GM13977 (cell line): ENCODE data around the gene FKBP5.
"Not testable (repeated sequence)": the region's sequence is repeated elsewhere in the genome, so short reads cannot be mapped to it uniquely, and the experiment has no call there.

Experiments
- DNase-seq: peaks from one replicate; pipeline ENCODE4 v3.0.0; 2012; ENCODE audit warnings: low spot score
- in situ Hi-C: fragments of 300-500 bp; cut with MboI; formaldehyde crosslinking; loops from one replicate; pipeline ENCODE4 v1.12.0; 2022; ENCODE audit warnings: low sequenced_read_pairs, low pct_unique_long_range_greater_than_20kb, mixed read lengths, inconsistent platforms; ENCODE audit not compliant: unreplicated experiment
- TF ChIP-seq, protein P1 (sequence below): IDR thresholded peaks from 2 replicates; pipeline ENCODE4 v1.5.1; 2012; ENCODE audit warnings: mild to moderate bottlenecking, control low read depth; ENCODE audit not compliant: insufficient read depth; ENCODE audit errors: extremely low read depth, missing control alignments

The FKBP5 gene

DNA sequence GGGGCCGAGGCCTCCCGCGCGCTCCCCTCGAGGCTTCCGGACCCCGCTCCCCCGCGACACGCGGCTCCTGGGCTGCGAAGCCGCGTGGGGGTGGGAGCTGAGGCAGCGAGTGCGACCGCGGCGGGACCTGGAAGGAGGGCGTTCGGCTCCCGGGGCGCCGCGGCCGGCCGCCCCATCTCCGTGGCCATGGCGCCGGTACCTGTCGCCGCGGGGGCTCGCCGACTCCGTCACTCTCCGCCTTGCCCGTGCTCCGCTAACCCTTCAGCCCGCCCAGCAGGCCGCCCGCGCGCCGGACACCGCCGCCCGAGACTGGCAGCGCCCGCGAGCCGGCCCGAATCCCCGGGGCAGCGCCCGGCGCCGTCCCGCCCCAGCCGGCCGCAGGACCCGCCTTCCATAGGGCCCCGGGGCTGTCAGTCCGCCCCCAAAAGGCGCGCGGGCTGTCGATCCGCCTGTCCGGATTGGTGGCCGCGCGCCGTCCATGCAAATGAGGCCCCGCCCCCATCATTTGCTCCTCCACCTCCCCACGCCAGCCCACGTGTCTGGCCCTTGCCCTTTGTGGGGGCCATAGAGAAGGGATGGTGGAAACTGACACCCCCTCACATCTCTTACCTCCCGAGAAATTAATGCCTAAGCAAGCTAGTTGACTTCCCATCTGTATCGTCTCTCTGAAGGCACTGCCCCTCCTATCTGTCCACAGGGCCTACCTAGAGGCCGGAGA is at the start of gene FKBP5:
TSS of gene FKBP5 (minus strand) at position 311 of the 718 bp plus-strand sequence. CDS start 46,091 bp downstream, outside the sequence.
- TF ChIP-seq, protein P1, sequence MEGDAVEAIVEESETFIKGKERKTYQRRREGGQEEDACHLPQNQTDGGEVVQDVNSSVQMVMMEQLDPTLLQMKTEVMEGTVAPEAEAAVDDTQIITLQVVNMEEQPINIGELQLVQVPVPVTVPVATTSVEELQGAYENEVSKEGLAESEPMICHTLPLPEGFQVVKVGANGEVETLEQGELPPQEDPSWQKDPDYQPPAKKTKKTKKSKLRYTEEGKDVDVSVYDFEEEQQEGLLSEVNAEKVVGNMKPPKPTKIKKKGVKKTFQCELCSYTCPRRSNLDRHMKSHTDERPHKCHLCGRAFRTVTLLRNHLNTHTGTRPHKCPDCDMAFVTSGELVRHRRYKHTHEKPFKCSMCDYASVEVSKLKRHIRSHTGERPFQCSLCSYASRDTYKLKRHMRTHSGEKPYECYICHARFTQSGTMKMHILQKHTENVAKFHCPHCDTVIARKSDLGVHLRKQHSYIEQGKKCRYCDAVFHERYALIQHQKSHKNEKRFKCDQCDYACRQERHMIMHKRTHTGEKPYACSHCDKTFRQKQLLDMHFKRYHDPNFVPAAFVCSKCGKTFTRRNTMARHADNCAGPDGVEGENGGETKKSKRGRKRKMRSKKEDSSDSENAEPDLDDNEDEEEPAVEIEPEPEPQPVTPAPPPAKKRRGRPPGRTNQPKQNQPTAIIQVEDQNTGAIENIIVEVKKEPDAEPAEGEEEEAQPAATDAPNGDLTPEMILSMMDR, result no peak
- in situ Hi-C loops, result no loop called here
- peak; percentile 95 for DNase-seq

- peak; percentile 79 for DNase-seq
- TF ChIP-seq, protein P1, result peak; percentile 74
- in situ Hi-C loops, result loop anchor here (5.0 kb wide), 1 partner anchor 155 kb away; no protein-coding TSS in a partner anchor
These were observed 48.9 kb upstream of the FKBP5 start for GRCh38 chr6:35737413-35738211.

DNA sequence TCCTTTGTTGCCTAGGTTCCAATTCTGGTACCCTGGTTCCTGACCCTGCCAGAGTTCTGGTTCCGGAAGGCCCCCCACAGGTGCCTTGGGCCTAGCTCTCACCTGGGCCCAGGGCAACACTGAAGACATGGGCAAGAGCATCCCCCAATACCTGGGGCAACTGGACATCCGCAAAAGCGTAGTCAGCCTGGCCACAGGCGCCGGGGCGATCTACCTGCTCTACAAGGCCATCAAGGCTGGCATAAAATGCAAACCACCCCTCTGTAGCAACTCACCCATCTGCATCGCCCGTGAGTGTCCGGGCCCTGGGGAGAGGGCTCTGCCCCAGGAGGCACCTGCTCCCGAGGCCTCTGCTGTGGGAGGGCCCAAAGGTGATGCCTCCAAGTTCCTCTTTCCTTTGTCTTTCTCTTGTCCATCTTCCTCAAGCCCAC is 48.3 kb upstream of the FKBP5 start, which contains the start of gene ARMC12:
TSS of gene ARMC12 (plus strand) at position 51 of the 431 bp plus-strand sequence. CDS start at position 128, 77 bp downstream.
- no peak for DNase-seq
- in situ Hi-C loops, result loop anchor here (5.0 kb wide), 1 partner anchor 155 kb away; no protein-coding TSS in a partner anchor
- TF ChIP-seq, protein P1, result no peak

DNA sequence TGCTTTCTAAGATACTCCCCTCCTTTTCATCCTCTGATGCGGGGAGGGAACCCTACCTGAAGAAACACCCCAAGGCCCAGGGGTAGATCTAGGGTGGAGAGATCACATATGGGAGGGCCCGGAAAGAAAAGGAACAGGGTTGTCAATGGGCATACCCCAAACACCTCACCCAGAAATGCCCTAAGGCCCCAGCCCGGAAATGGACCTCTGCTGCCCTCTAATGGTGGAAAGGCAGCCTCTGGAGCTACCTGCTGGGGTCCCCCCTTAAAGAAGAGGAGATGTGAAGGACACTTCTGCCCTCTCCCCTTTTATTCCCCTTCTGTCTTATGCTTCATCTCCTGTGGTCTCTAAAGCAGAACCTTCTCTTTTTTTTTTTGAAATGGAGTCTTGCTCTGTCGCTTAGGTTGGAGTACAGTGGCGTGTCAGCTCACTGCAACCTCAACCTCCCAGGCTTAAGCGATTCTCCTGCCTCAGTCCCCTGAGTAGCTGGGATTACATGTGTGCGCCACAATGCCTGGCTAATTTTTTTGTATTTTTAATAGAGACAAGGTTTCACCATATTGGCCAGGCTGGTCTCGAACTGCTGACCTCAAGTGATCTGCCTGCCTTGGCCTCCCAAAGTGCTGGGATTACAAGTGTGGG is 47.7 kb upstream of the FKBP5 start:
- TF ChIP-seq, protein P1, result peak; percentile 92
- in situ Hi-C loops, result loop anchor here (5.0 kb wide), 1 partner anchor 154 kb away; no protein-coding TSS in a partner anchor
- peak; percentile 81 for DNase-seq

GRCh38 chr6:35735452-35735851 is 46.7 kb upstream of the FKBP5 start:
- DNase-seq, result no peak
- in situ Hi-C loops, result loop anchor here (5.0 kb wide), 1 partner anchor 153 kb away; no protein-coding TSS in a partner anchor
- TF ChIP-seq, protein P1, result no peak

GRCh38 chr6:35734319-35734718 is 45.6 kb upstream of the FKBP5 start:
- DNase-seq, in situ Hi-C loops: not testable (repeated sequence)
